HS-5 (cell line): ENCODE results near the gene COL13A1.
A peak's percentile ranks its signal among the peaks of the same experiment; 100 is the strongest.

Source experiments
- DNase-seq: peaks from one replicate; pipeline ENCODE4 v3.0.0-alpha.2; 2012; ENCODE audit warnings: low read depth

The COL13A1 gene

GRCh38 chr10:69963835-69964710, 162.4 kb downstream of the COL13A1 start:
- no peak for DNase-seq

- DNase-seq = no peak
Observed at GRCh38 chr10:69965086-69965485, 163.4 kb downstream of the COL13A1 start.

- no peak for DNase-seq
Observed at GRCh38 chr10:69965919-69966662, 164.4 kb downstream of the COL13A1 start.

- DNase-seq = no peak
Observed at GRCh38 chr10:69968830-69969229, 167.1 kb downstream of the COL13A1 start.

GRCh38 chr10:69969977-69970376, 168.3 kb downstream of the COL13A1 start:
- no peak for DNase-seq

- peak; percentile 36 for DNase-seq
Observed at GRCh38 chr10:69972981-69973397, 171.3 kb downstream of the COL13A1 start.

- no peak for DNase-seq
Observed at GRCh38 chr10:69973678-69974077, 172.0 kb downstream of the COL13A1 start.

GRCh38 chr10:69974551-69975155, 172.9 kb downstream of the COL13A1 start:
- DNase-seq = peak; percentile 61

- no peak for DNase-seq
Observed at GRCh38 chr10:69976795-69977546, 175.3 kb downstream of the COL13A1 start.

GRCh38 chr10:69979174-69979573, 177.5 kb downstream of the COL13A1 start:
- DNase-seq = no peak

GRCh38 chr10:69980672-69981071, 179.0 kb downstream of the COL13A1 start:
- no peak for DNase-seq

- DNase-seq = no peak
Observed at GRCh38 chr10:69988094-69988493, 186.4 kb downstream of the COL13A1 start.

- no peak for DNase-seq
Observed at GRCh38 chr10:69991151-69991550, 189.4 kb downstream of the COL13A1 start.

- no peak for DNase-seq
Observed at GRCh38 chr10:69994262-69994661, 192.6 kb downstream of the COL13A1 start.

- DNase-seq = no peak
Observed at GRCh38 chr10:69996611-69997010, 194.9 kb downstream of the COL13A1 start.

- no peak for DNase-seq
Observed at GRCh38 chr10:70000262-70000661, 198.6 kb downstream of the COL13A1 start.

- no peak for DNase-seq
Observed at GRCh38 chr10:70007116-70007820, 205.6 kb downstream of the COL13A1 start.
